Fibroblast of lung (primary cell): ENCODE measurements around the gene TRAPPC1.

ENCODE experiments used
- EZH2 ChIP-seq: IDR thresholded peaks from 2 replicates; pipeline ENCODE4 v1.5.1; 2012; ENCODE audit warnings: low read length, control low read depth, mild to moderate bottlenecking; ENCODE audit errors: missing control alignments
- TF ChIP-seq, protein P1 (sequence below), 2 donors: IDR thresholded peaks in 1 of 2; conservative IDR thresholded peaks in 1 of 2; 1 replicate in 1 of 2; 2 replicates in 1 of 2; pipeline ENCODE4 v1.5.1; 2011 to 2012; ENCODE audit warnings: low read length in 2 of 2, control low read depth in 1 of 2, inconsistent platforms in 1 of 2, low read depth in 1 of 2, mild to moderate bottlenecking in 1 of 2

DNA sequence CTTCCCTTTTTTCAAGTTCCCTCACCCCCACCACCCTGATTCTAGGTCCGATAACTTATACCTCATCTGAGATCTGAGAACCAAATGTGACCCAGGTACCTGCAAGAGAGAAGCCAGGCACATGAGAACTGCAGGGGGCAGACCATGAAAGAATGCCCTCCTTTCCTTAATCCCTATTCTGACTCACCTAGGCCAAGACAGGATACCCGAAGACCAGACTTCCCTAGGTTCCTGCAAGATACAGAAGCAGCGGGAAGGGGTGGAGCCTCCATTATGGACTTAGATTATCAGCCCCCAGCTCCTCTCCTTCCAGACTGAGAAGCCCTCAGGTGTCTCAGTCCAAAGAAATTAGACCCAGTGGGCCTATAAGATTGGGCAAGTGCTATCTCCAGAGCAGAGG lies 4.2 kb downstream of the TRAPPC1 start:
- no peak for TF ChIP-seq EZH2
- TF ChIP-seq, protein P1, sequence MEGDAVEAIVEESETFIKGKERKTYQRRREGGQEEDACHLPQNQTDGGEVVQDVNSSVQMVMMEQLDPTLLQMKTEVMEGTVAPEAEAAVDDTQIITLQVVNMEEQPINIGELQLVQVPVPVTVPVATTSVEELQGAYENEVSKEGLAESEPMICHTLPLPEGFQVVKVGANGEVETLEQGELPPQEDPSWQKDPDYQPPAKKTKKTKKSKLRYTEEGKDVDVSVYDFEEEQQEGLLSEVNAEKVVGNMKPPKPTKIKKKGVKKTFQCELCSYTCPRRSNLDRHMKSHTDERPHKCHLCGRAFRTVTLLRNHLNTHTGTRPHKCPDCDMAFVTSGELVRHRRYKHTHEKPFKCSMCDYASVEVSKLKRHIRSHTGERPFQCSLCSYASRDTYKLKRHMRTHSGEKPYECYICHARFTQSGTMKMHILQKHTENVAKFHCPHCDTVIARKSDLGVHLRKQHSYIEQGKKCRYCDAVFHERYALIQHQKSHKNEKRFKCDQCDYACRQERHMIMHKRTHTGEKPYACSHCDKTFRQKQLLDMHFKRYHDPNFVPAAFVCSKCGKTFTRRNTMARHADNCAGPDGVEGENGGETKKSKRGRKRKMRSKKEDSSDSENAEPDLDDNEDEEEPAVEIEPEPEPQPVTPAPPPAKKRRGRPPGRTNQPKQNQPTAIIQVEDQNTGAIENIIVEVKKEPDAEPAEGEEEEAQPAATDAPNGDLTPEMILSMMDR (conservative IDR thresholded peaks at IDR 0.05 in 1 of 2, IDR thresholded peaks at IDR 0.05 in 1 of 2; ENCODE audit: low read depth in 1 of 2, low read length in 2 of 2): no peak
